Astrocyte (in vitro differentiated cells and primary cell): Measurements from ENCODE around the gene BTBD1. TPM values are rescaled to one million over a fixed set of nuclear protein-coding genes. Genes with fewer than 3 reads are reported as not detected.
"Not testable (repeated sequence)": the region's sequence is repeated elsewhere in the genome, so short reads cannot be mapped to it uniquely, and the experiment has no call there.

Source experiments
- DNase-seq: peaks from one replicate; pipeline ENCODE4 v3.0.0-alpha.2; 2010; ENCODE audit warnings: low read depth
- FAIRE-seq: peaks from 2 replicates; lab custom pipeline; 2011; peaks lifted over from hg19 to GRCh38; lab: Jason Lieb, UNC
- H2AFZ ChIP-seq: 2 replicates; pipeline ENCODE4 v1.6.0; 2012; ENCODE audit warnings: low read depth, low read length, inconsistent platforms
- H3K27ac ChIP-seq: 2 replicates; pipeline ENCODE4 v1.5.1; 2011; ENCODE audit warnings: low read depth, low read length, inconsistent platforms
- H3K27me3 ChIP-seq: 2 replicates; pipeline ENCODE4 v1.6.0; 2011; ENCODE audit warnings: low read length, inconsistent platforms; ENCODE audit not compliant: insufficient read depth
- H3K36me3 ChIP-seq: 2 replicates; pipeline ENCODE4 v1.5.1; 2011; ENCODE audit warnings: low read length, inconsistent platforms; ENCODE audit not compliant: insufficient read depth
- H3K4me1 ChIP-seq: 2 replicates; pipeline ENCODE4 v1.5.1; 2011; ENCODE audit warnings: low read length, inconsistent platforms; ENCODE audit not compliant: insufficient read depth
- H3K4me2 ChIP-seq: 2 replicates; pipeline ENCODE4 v1.6.0; 2012; ENCODE audit warnings: low read length, inconsistent platforms
- H3K4me3 ChIP-seq: 2 replicates; pipeline ENCODE4 v1.5.1; 2011; ENCODE audit warnings: low read depth, mild to moderate bottlenecking, low read length, inconsistent platforms; ENCODE audit not compliant: insufficient read depth
- H3K79me2 ChIP-seq: 2 replicates; pipeline ENCODE4 v1.6.0; 2012; ENCODE audit warnings: mild to moderate bottlenecking, low read length, inconsistent platforms; ENCODE audit not compliant: insufficient read depth
- H3K9ac ChIP-seq: 2 replicates; pipeline ENCODE4 v1.6.0; 2012; ENCODE audit warnings: mild to moderate bottlenecking, low read length, inconsistent platforms
- H3K9me3 ChIP-seq: 2 replicates; pipeline ENCODE4 v1.5.1; 2012; ENCODE audit warnings: low read depth, mild to moderate bottlenecking, low read length, inconsistent platforms; ENCODE audit not compliant: insufficient read depth
- H4K20me1 ChIP-seq: 2 replicates; pipeline ENCODE4 v1.6.0; 2012; ENCODE audit warnings: low read length, inconsistent platforms; ENCODE audit not compliant: insufficient read depth
- H3K27ac Mint-ChIP-seq: one replicate; pipeline ENCODE4 v1.8.0; 2021; ENCODE audit warnings: mild to moderate bottlenecking, mixed read lengths; ENCODE audit not compliant: unreplicated experiment
- H3K27me3 Mint-ChIP-seq: one replicate; pipeline ENCODE4 v1.8.0; 2021; ENCODE audit warnings: low read depth, mixed read lengths; ENCODE audit not compliant: unreplicated experiment
- H3K36me3 Mint-ChIP-seq: one replicate; pipeline ENCODE4 v1.8.0; 2021; ENCODE audit warnings: low read depth, mixed read lengths; ENCODE audit not compliant: unreplicated experiment
- H3K4me1 Mint-ChIP-seq: one replicate; pipeline ENCODE4 v1.8.0; 2021; ENCODE audit warnings: low read depth, mixed read lengths; ENCODE audit not compliant: unreplicated experiment
- H3K4me3 Mint-ChIP-seq: one replicate; pipeline ENCODE4 v1.8.0; 2021; ENCODE audit warnings: mild to moderate bottlenecking, moderate library complexity, mixed read lengths; ENCODE audit not compliant: unreplicated experiment
- H3K9me3 Mint-ChIP-seq: one replicate; pipeline ENCODE4 v1.8.0; 2021; ENCODE audit warnings: mild to moderate bottlenecking, mixed read lengths; ENCODE audit not compliant: unreplicated experiment
- CTCF ChIP-seq: IDR thresholded peaks from 2 replicates; pipeline ENCODE4 v1.5.1; 2011; ENCODE audit warnings: low read depth, mild to moderate bottlenecking, inconsistent platforms, low read length, moderate library complexity; ENCODE audit not compliant: insufficient read depth
- EZH2 ChIP-seq: IDR thresholded peaks from 2 replicates; pipeline ENCODE4 v1.6.1; 2012; ENCODE audit warnings: mild to moderate bottlenecking, low read length, inconsistent platforms; ENCODE audit not compliant: insufficient read depth
- total RNA-seq: library from RNA; stranded (reverse); gene quantifications from 2 replicates; pipeline ENCODE4 v1.2.1, GENCODE V29; 2021

The BTBD1 gene
- total RNA-seq, 1 donor from 2014 or later: 61.1 TPM

GRCh38 chr15:83092309-83092976 lies 25.4 kb upstream of the BTBD1 start:
- Histone ChIP-seq H4K20me1 (no peaks in the 10 kb centered on the region), H2AFZ (peak overlapping the region; percentile 37), H3K9me3 (no peaks in the 10 kb centered on the region), H3K9ac (no peak overlapping the region), H3K4me1 (peaks cover 4% of the 10 kb centered on the region), H3K4me3 (no peak overlapping the region), H3K4me2 (peak overlapping the region; percentile 12), H3K79me2 (no peaks in the 10 kb centered on the region), H3K27me3 (no peaks in the 10 kb centered on the region), H3K27ac (no peak overlapping the region), H3K36me3 (no peaks in the 10 kb centered on the region)
- peaks cover 6% of the 10 kb centered on the region for H3K4me1 Mint-ChIP-seq
- H3K27me3 Mint-ChIP-seq: peaks cover 2% of the 10 kb centered on the region
- TF ChIP-seq CTCF (no peak), EZH2 (no peak)
- DNase-seq: peak; percentile 50
- H3K27ac Mint-ChIP-seq: peak overlapping the region; percentile 13
- H3K36me3 Mint-ChIP-seq: peaks cover 1% of the 10 kb centered on the region
- FAIRE-seq: no peak
- no peak overlapping the region for H3K4me3 Mint-ChIP-seq
- peaks cover 2% of the 10 kb centered on the region for H3K9me3 Mint-ChIP-seq

DNA sequence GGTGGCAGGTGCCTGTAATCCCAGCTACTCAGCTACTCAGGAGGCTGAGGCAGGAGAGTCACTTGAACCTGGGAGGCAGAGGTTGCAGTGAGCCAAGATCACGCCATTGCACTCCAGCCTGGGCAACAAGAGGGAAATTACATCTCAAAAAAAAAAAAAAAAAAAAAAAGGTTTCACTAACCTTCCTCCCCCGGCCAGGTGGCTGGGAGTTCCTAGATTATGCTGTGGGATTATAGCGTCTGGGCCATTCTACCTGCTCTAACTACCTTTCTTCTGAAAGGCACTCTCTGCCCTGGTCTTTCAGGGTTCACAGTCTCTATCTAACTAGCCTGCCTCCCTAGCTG lies 24.9 kb upstream of the BTBD1 start:
- H3K79me2 ChIP-seq, FAIRE-seq, H3K4me3 ChIP-seq, H3K27me3 ChIP-seq, H3K4me1 Mint-ChIP-seq, H3K9me3 Mint-ChIP-seq, H3K36me3 Mint-ChIP-seq, H3K4me1 ChIP-seq, H3K27me3 Mint-ChIP-seq, DNase-seq, H3K27ac ChIP-seq, H3K9ac ChIP-seq, H3K9me3 ChIP-seq, H4K20me1 ChIP-seq, H2AFZ ChIP-seq, H3K4me3 Mint-ChIP-seq, H3K36me3 ChIP-seq: not testable (repeated sequence)
- peak overlapping the region; percentile 13 for H3K27ac Mint-ChIP-seq
- peak overlapping the region; percentile 12 for H3K4me2 ChIP-seq

DNA sequence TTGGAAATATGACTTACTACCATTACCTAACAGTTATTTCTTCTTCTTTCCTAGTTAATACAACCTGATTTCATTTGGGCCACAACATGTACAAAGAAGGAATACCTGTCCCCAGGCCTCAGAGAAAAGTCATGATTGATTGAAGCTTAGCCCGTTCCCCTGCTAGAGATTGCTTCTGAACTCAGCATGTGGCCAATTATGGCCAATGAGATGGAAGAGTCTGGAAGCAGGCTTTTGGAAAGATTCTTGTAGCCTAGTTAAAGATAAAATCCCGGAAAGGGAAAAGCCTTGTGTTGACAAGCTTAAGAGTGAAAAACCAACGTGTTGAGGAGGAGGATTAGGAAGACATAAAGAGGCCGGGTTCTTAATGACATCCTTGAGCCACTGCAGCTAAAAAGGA lies 23.4 kb upstream of the BTBD1 start:
- H2AFZ ChIP-seq: no peak overlapping the region
- no peak for DNase-seq
- H3K27me3 Mint-ChIP-seq: peaks cover 2% of the 10 kb centered on the region

More for the DNA sequence above, 23.4 kb upstream of the BTBD1 start:
- TF ChIP-seq EZH2 (no peak), CTCF (no peak)
- no peaks in the 10 kb centered on the region for H3K36me3 ChIP-seq
- no peaks in the 10 kb centered on the region for H3K79me2 ChIP-seq
- peak overlapping the region; percentile 40 for H3K4me3 Mint-ChIP-seq
- H3K9me3 ChIP-seq: no peaks in the 10 kb centered on the region
- H3K27me3 ChIP-seq: no peaks in the 10 kb centered on the region
- no peak overlapping the region for H3K27ac ChIP-seq
- H3K36me3 Mint-ChIP-seq: peaks cover 1% of the 10 kb centered on the region
- H3K9ac ChIP-seq: no peak overlapping the region
- H3K4me3 ChIP-seq: no peak overlapping the region
- H3K27ac Mint-ChIP-seq: no peak overlapping the region
- H3K9me3 Mint-ChIP-seq: no peaks in the 10 kb centered on the region
- peaks cover 6% of the 10 kb centered on the region for H3K4me1 Mint-ChIP-seq
- H4K20me1 ChIP-seq: no peaks in the 10 kb centered on the region
- no peak for FAIRE-seq
- H3K4me2 ChIP-seq: no peak overlapping the region
- peaks cover 4% of the 10 kb centered on the region for H3K4me1 ChIP-seq
